GM04504 (cell line): ENCODE data around the gene ATF7IP2.
A peak's percentile ranks its signal among the peaks of the same experiment; 100 is the strongest.

ENCODE experiments used
- DNase-seq: peaks from one replicate; pipeline ENCODE4 v3.0.0-alpha.2; 2012; ENCODE audit warnings: low read depth

ATF7IP2 gene

DNA sequence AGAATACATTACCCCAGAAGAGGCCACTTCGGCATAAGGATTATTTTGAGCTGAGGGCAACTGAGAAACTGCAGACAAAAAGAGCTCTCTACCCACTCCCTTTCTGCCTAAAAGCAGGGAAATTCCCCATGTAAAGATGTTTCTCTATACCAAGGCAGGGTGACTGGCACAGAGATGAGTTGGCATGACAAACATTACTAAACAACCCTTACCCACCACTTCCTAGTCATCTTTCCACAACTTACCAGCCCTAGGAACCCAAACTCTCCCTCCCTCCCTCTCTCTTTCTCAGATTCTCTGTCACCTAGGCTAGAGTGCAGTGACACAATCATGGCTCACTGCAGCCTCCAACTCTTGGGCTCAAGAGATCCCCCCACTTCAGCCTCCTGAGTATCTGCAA, 126.0 kb downstream of the ATF7IP2 start:
- DNase-seq, result no peak

DNA sequence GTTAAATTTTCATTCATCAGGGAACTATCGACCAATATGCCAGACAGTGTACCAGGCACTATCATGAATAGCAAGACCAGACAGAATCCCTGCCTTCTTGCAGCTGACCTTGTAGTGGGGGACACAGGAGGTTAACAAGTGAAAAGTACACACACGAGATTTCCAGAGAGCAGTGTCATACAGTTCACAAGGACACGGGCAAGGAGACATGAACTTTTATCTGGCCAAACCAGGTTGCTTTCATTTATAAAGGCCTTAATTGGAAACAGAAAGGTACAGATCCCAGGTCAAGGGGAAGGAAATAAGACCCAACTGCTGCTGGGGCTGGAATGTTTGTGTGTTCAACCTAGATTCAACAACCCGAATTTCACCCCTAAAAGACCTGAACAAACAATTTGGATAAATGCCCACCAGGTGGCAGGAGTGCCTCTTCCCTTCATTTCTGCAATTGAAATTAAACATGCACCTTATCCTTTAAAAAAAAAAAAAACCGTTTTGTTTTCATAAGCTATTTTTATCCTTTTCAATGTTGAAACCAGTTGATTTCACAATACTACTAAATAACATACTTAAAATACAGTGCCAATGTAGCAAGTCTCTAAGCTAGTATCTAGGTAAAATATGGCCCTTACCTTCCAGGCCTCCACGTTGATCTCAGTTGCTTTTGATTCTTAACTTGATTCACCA, 128.7 kb downstream of the ATF7IP2 start:
- DNase-seq, result peak; percentile 28

GRCh38 chr16:10517868-10518267, 132.0 kb downstream of the ATF7IP2 start:
- no peak for DNase-seq

DNA sequence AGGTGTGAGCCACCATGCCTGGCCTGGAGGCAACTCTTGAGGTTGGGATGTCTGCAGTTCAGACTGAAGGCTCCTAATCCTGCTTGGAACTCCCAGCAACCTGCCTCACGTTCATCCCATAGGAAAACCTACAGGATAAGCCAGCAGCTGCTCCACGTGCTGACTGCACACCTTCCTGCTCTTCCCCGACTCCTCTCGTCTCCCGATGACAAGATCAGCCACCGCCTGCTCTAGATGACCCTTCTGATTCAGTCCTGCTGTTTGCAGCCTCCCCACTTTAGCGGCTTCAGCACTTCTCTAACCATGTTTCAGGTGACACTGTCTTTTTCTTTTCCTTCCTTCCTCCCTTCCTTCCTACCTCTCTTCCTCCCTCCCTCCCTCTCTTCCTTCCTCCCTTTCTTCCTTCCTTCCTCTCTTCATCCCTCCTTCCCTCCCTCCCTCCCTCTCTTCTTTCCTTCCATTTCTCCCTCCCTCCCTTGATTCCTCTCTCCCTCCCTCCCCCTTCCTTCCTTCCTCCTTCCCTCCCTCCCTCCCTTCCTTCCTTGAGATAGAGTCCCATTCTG, 132.7 kb downstream of the ATF7IP2 start:
- no peak for DNase-seq

DNA sequence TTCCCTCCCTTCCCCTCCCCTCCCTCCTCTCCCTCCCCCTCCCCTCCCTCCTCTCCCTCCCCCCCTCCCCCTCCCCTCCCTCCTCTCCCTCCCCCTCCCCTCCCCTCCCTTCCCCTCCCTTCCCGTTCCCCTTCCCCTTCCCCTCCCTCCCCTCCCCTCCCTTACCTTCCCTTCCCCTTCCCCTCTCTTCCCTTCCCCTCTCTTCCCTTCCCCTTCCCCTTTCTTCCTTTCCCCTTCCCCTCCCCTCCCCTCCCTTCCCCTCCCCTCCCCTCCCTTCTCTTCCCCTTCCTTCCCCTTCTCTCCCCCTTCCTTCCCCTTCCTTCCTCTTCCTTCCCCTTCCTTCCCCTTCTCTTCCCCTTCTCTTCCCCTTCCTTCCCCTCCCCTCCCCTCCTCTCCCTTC, 133.4 kb downstream of the ATF7IP2 start:
- no peak for DNase-seq

DNA sequence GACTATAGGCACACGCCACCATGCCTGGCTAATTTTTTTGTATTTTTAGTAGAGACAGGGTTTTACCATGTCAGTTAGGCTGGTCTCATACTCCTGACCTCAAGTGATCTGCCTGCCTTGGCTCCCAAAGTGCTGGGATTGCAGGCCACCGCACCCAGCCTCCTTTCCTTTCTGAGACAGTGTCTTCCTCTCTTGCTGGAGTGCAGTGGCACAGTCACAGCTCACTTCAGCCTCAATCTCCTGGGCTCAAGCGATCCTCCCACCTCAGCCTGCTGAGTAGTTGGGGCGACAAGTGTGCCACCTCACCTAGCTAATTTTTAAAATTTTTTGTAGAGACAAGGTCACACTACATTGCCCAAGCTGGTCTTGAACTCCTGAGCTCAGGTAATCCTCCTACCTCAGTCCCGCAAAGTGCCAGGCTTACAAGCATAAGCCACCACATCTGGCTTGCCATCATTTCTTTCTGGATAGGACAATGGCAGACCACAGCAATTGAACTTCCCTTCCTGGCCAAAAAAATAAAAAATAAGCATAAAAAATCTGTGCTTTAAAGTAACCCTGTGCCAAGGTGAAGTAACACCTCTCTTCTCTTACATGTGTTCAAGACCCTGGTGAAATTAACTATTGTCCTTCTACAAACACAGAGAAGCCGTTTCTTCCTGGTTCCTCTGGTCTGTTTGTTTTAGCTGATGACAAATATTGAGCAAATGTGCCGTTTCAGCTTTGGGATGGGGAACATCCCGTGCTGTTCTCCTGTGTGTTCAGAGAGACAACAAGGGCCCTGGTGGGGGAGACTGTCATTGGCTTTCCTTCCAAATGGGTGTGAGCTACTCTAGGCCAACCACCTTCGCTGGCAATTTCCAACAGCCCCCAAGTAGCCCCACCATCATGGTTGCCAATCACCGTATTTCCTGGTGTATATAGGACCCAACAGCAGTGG, 134.3 kb downstream of the ATF7IP2 start:
- no peak for DNase-seq

GRCh38 chr16:10520869-10521578, 135.2 kb downstream of the ATF7IP2 start:
- DNase-seq, result no peak

DNA sequence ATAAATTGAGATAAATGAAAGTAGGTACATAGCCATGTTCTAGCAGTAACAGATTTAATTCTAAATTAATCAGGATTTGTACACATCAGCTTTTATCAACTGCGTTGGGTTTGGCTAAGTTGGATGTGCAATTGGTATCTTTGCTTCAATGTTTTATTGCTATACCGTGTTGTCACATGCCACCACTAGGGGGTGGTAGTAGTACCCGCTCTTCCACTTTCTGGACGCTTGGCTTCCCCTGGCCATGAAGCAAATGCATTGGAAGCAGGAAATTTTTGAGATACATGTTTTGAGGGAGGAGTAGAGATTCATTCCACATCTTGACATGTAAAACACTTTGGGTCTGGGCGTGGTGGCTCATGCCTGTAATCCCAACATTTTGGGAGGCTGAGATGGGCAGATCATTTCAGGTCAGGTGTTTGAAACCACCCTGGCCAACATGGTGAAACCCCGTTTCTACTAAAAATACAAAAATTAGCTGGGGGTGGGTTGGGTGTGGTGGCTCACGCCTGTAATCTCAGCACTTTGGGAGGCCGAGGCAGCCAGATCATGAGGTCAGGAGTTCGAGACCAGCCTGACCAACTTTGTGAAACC, 135.9 kb downstream of the ATF7IP2 start:
- peak; percentile 53 for DNase-seq

DNA sequence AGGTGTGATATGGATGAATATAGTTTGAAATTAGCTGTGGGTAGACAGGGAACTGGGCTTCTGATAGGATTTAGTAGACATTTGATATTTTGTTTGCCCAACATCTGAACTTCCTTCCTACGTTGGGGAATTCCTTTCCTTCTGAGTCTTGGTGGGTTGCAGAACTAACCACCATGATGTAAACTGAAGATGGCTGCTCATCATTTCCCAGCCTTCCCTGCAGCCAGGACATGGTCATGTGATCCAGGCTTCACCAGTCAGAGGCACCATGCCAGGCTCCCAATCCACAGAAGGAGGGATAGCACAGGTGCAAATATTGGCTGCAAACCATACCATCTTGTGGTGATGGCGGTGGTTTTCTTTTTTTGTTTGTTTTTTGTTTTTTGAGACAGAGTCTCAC, 137.1 kb downstream of the ATF7IP2 start:
- no peak for DNase-seq

DNA sequence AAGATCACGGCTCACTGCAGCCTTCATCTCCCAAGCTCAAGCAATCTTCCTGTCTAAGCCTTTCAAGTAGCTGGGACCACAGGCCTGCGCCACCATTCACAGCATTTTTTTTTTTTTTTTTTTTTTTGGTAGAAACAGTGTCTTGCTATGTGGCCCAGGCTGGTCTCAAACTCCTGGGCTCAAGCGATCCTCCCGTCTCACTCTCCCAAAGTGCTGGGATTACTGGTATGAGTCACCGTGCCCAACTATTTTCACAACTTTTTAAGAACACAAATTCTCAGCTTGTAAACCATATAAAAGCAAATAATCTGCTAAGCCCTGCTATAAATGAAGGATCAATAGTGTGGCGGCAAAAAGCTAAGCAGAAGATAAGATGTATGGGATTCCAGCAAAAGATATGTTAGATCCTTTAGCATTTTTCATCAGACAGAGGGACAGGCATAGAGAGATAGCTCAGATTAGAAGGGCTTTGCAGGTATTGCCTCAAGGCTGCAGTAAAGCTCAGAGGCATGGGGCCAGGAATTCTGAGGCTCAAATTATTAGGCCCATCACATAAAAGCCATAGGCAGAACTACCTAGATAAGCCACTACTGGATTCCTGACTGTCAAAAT, 139.5 kb downstream of the ATF7IP2 start:
- DNase-seq, result no peak

GRCh38 chr16:10526962-10527361, 141.1 kb downstream of the ATF7IP2 start:
- no peak for DNase-seq

DNA sequence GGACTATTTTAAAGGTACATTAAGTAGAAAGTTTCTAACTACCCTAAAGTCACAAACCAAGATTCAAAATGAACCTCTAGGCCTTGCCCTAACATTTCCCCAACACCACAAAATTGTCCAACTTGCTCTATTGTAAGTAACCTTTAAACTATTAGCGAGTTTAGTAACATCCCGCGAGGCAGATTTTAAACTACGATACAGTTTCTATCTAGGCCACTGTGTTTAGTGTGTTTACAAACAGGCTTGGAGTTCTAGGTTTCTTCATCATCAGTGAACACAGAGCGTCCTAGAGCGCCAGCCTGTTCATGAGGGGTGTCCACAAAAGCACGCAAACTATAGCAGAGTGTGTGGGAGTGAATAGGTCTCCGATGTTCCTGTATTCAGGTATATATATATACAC, 142.8 kb downstream of the ATF7IP2 start:
- DNase-seq, result no peak

DNA sequence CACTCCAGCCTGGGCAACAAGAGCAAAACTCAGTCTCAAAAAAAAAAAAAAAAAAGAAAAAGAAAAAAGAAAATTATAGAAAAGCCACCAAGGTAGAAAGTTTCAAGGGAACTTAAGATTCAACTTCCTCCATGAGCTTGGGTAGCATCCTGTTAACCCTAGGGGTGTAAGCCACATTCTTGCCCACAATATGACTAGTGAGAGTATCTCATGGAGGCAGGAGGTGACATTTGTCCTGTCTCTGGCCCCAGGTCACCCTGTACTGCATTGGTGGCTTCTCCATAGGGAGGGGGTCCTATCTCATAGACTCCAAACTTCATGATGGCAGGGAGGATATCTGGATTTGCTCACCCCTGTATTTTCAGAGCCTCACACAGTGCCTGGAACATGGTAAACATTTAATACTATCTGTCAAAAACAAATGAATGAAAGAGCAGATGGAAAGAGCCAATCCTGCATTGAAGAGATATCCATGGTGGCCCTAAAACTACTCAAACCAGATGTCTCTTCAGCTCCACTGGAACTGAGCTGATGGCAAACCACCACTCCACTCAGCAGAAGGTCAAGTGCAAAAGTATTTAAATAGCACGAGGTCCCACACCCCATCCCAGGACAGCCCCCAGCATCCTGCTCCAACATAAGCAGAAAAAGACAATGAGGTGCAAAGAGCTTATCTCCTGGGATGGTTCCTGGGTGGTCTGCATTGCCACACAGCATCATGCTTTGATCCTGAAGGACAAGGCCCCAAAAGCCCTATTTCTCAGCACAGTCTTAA, 144.2 kb downstream of the ATF7IP2 start:
- DNase-seq, result no peak

DNA sequence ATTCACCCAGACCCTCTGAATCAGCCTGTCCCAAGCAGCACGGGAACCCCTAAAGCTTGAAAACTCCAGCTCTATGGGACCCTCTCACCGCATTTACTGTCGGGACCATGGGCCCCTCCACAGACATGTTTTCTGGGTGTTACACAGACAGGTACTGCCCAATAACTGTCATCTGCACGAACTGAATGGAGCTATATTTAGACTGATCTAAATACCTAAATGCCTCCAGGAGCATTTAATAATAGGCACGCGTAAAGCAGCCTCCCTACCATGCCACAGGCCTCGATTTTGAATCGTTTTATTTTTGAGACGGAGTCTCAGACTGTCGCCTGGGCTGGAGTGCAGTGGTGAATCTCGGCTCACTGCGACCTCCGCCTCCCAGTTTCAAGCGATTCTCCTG, 144.8 kb downstream of the ATF7IP2 start:
- no peak for DNase-seq

- DNase-seq, result no peak
Measured at GRCh38 chr16:10531582-10531981, 145.7 kb downstream of the ATF7IP2 start.
